CD4-positive, alpha-beta T cell treated with Interferon gamma for 1 hour (primary cell): ENCODE data around the gene RALGDS.

Experiments used
- DNase-seq: peaks from one replicate; pipeline ENCODE4 v3.0.0-alpha.2; 2020

RALGDS gene

GRCh38 chr9:133117271-133118178 is 3.5 kb downstream of the RALGDS start:
- no peak for DNase-seq

GRCh38 chr9:133116346-133117231 is 4.5 kb downstream of the RALGDS start:
- DNase-seq = no peak

GRCh38 chr9:133115604-133116345 is 5.3 kb downstream of the RALGDS start:
- DNase-seq = peak; percentile 42

- DNase-seq = peak; percentile 25
These were observed 6.0 kb downstream of the RALGDS start for GRCh38 chr9:133114886-133115603.

- peak; percentile 16 for DNase-seq
These were observed 6.8 kb downstream of the RALGDS start for GRCh38 chr9:133113949-133114885.

GRCh38 chr9:133113163-133113948 is 7.7 kb downstream of the RALGDS start:
- peak; percentile 67 for DNase-seq

- peak; percentile 90 for DNase-seq
These were observed 8.4 kb downstream of the RALGDS start for GRCh38 chr9:133112663-133113026.

GRCh38 chr9:133111808-133112662 is 9.0 kb downstream of the RALGDS start:
- peak; percentile 18 for DNase-seq

- DNase-seq = no peak
These were observed 10.9 kb downstream of the RALGDS start for GRCh38 chr9:133109931-133110650.

GRCh38 chr9:133108794-133109641 is 12.0 kb downstream of the RALGDS start:
- DNase-seq = peak; percentile 0

- DNase-seq = no peak
These were observed 12.9 kb downstream of the RALGDS start for GRCh38 chr9:133107961-133108793.

GRCh38 chr9:133107245-133107722 is 13.8 kb downstream of the RALGDS start:
- no peak for DNase-seq

GRCh38 chr9:133106511-133107244 is 14.4 kb downstream of the RALGDS start:
- DNase-seq = no peak

GRCh38 chr9:133105461-133105770 is 15.6 kb downstream of the RALGDS start:
- no peak for DNase-seq

- no peak for DNase-seq
These were observed 16.2 kb downstream of the RALGDS start for GRCh38 chr9:133104718-133105460.
